HTR-8/SVneo (cell line): Measurements from ENCODE around the gene CHRNA10.

Source experiments
- DNase-seq: peaks from one replicate; pipeline ENCODE4 v3.0.0; 2011; ENCODE audit warnings: low spot score, mixed read lengths; ENCODE audit not compliant: insufficient read length
- FAIRE-seq: peaks from 2 replicates; lab custom pipeline; 2011; peaks lifted over from hg19 to GRCh38; lab: Jason Lieb, UNC

CHRNA10 gene

GRCh38 chr11:3638513-3638912, 32.7 kb downstream of the CHRNA10 start:
- DNase-seq: no peak
- no peak for FAIRE-seq

- FAIRE-seq (no peak), DNase-seq (no peak)
These were observed 34.0 kb downstream of the CHRNA10 start for GRCh38 chr11:3637201-3637600.

- no peak for FAIRE-seq
- no peak for DNase-seq
These were observed 35.4 kb downstream of the CHRNA10 start for GRCh38 chr11:3635641-3636375.

- FAIRE-seq: no peak
- no peak for DNase-seq
These were observed 39.0 kb downstream of the CHRNA10 start for GRCh38 chr11:3632070-3632660.

GRCh38 chr11:3631331-3631730, 39.9 kb downstream of the CHRNA10 start:
- FAIRE-seq (no peak), DNase-seq (no peak)

GRCh38 chr11:3627291-3627690, 43.9 kb downstream of the CHRNA10 start:
- peak; percentile 51 for DNase-seq
- FAIRE-seq: no peak

- no peak for DNase-seq
- no peak for FAIRE-seq
These were observed 44.8 kb downstream of the CHRNA10 start for GRCh38 chr11:3626250-3626960.

- DNase-seq (no peak), FAIRE-seq (no peak)
These were observed 47.3 kb downstream of the CHRNA10 start for GRCh38 chr11:3623767-3624458.

GRCh38 chr11:3623121-3623520, 48.1 kb downstream of the CHRNA10 start:
- FAIRE-seq (no peak), DNase-seq (no peak)

- DNase-seq (no peak), FAIRE-seq (no peak)
These were observed 48.7 kb downstream of the CHRNA10 start for GRCh38 chr11:3622521-3622920.

GRCh38 chr11:3617990-3618389, 53.2 kb downstream of the CHRNA10 start:
- DNase-seq (no peak), FAIRE-seq (no peak)

GRCh38 chr11:3616721-3617460, 54.3 kb downstream of the CHRNA10 start:
- DNase-seq: no peak
- no peak for FAIRE-seq

- FAIRE-seq: no peak
- no peak for DNase-seq
These were observed 55.2 kb downstream of the CHRNA10 start for GRCh38 chr11:3615998-3616397.
